Vagina (tissue), 2 donors: ENCODE data around the gene FCN1. TPM values are rescaled to one million over a fixed set of nuclear protein-coding genes. Genes with fewer than 3 reads are reported as not detected.

Experiments used
- DNase-seq, 2 donors: peaks; one replicate each; pipeline ENCODE4 v3.0.0-alpha.2; 2017; ENCODE audit errors: extremely low spot score in 2 of 2
- H3K27ac ChIP-seq: fragments of 200-600 bp; sonication (generic); one replicate; pipeline ENCODE4 v1.5.1; 2019
- H3K27me3 ChIP-seq: fragments of 200-600 bp; sonication (generic); one replicate; pipeline ENCODE4 v1.5.1; 2019
- H3K36me3 ChIP-seq, 2 donors: fragments of 200-600 bp; sonication (generic); one replicate each; pipeline ENCODE4 v1.5.1; 2017 to 2019
- H3K4me1 ChIP-seq: fragments of 200-600 bp; sonication (generic); one replicate; pipeline ENCODE4 v1.5.1; 2019
- H3K4me3 ChIP-seq, 2 donors: fragments of 200-600 bp; sonication (generic); 1 replicate in 1 of 2; 2 replicates in 1 of 2; pipeline ENCODE4 v1.5.1; 2016 to 2019
- H3K9me3 ChIP-seq: fragments of 200-600 bp; sonication (generic); one replicate; pipeline ENCODE4 v1.5.1; 2019
- CTCF ChIP-seq, 3 experiments: fragments of 450-650 bp in 2 of 3; fragments of 200-600 bp in 1 of 3; sonication (generic) in 1 of 3; IDR thresholded peaks; one replicate each; pipeline ENCODE4 v1.5.1; 2017 to 2019; ENCODE audit warnings: antibody characterized with exemption in 3 of 3, mild to moderate bottlenecking in 2 of 3, moderate library complexity in 2 of 3
- POLR2A ChIP-seq, 2 donors: fragments of 450-650 bp; IDR thresholded peaks; one replicate each; pipeline ENCODE4 v1.6.1; 2017; ENCODE audit warnings: antibody characterized with exemption in 2 of 2, mild to moderate bottlenecking in 2 of 2, moderate library complexity in 2 of 2
- intact Hi-C: fragments of 100-400 bp; cut with DNase I; formaldehyde crosslinking; loops from one replicate; pipeline ENCODE4 v1.15.1; 2023
- small RNA-seq: library from RNA; depleted of rRNA; stranded (forward); fragments of <200 nt; gene quantifications from one replicate; pipeline ENCODE3, GENCODE V24; 2016
- total RNA-seq: library from RNA; depleted of rRNA; stranded (reverse); fragments of >200 nt; gene quantifications from one replicate; pipeline ENCODE4 v1.2.3, GENCODE V29; 2016

FCN1 gene
- total RNA-seq, 1 donor from 2014 or later, result 1.7 TPM

DNA sequence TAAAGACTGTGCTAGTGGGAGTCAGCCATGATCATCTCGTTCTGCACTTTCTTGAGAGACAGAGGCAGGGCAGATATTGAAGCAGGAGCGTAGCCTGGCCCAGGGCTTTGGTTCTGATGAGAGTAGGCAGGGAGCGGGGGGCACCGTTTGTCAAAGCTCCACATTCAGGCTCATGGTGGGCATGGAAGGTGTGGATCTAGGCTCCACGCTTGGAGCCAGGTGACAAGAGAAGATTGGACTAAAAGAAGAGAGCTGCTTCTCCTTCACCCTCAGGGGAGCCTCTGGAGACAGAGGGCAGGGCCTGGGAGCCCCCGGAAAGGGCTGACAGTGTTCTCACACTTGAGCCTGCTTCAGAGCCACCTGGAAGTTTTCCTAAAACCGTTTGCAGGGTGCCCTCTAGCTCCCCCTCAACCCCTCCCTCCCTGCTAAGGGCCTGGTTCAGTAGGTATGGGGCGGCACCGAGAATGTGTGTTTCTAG lies 61.8 kb downstream of the FCN1 start:
- Histone ChIP-seq H3K4me3 (no peak overlapping the region), H3K9me3 (no peaks in the 10 kb centered on the region), H3K4me1 (no peaks in the 10 kb centered on the region), H3K27ac (no peak overlapping the region), H3K36me3 (no peaks in the 10 kb centered on the region), H3K27me3 (no peaks in the 10 kb centered on the region)
- DNase-seq, result no peak
- intact Hi-C loops, result no loop called here
- TF ChIP-seq POLR2A (IDR thresholded peaks at IDR 0.05) (no peak), CTCF (IDR thresholded peaks at IDR 0.05) (no peak)

Small RNAs within 50 kb of the gene (small RNA-seq; reads per million reads assigned to genes)
- gene AL603650.1, result not detected

Other genes with a start within 250 kb of the FCN1 start
- gene FCN2, start 37.1 kb downstream of the FCN1 start, total RNA-seq, result not detected
- gene OLFM1, start 169.8 kb upstream of the FCN1 start, total RNA-seq, result 39.0 TPM